GM15510 (cell line): ENCODE measurements around the gene SPON1.

Experiments used
- POLR2A ChIP-seq: IDR thresholded peaks from 3 replicates; pipeline ENCODE4 v1.6.1; 2011; ENCODE audit warnings: borderline replicate concordance; ENCODE audit not compliant: insufficient read length; ENCODE audit errors: extremely low read depth

The SPON1 gene

GRCh38 chr11:13962562-13963168 lies at the start of gene SPON1:
Gene SPON1 (plus strand): TSS chr11:13962723. CDS start chr11:13962905, 182 bp downstream.
- TF ChIP-seq POLR2A = no peak

DNA sequence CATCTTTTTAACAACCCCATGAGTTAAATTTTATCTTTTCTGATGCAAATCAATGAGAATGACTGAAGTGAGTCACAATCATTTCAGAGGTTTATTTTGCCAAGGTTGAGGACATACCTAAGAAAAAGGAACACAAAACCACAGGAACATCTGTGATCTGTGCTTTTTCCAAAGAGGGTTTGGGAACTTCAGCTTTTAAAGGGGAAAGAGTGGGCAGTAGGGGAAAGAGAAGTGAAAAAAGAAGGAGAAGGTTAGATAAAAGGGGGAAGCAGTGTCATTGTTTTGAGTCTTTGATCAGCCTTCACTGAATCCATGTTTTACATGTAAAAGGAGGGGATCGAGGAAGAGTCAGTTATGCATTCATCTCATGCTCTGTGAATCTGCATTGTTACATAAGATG lies 45.3 kb upstream of the SPON1 start:
- TF ChIP-seq POLR2A = no peak

GRCh38 chr11:13917904-13918303 lies 44.6 kb upstream of the SPON1 start:
- no peak for TF ChIP-seq POLR2A

- TF ChIP-seq POLR2A = no peak
These were observed 41.8 kb upstream of the SPON1 start for GRCh38 chr11:13920756-13921155.

DNA sequence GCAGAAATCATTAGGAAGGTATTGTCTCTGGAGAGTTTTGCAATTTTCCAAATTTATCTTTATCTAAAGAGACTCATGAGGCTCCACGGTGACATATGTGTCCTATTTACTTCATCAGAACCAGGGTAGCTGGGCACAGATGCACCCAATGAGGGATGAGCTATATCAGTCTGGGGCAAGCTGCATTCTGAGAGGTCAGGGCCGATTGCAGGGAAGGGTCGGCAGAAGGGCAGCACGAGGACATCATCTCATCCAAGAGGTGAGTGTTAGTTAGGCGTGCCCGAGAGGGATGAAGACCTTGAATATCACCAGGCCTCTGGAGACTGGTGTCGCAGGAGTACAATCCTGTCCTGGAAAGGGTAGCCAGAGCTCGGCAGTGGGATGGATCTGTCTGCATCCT lies 41.0 kb upstream of the SPON1 start:
- no peak for TF ChIP-seq POLR2A

DNA sequence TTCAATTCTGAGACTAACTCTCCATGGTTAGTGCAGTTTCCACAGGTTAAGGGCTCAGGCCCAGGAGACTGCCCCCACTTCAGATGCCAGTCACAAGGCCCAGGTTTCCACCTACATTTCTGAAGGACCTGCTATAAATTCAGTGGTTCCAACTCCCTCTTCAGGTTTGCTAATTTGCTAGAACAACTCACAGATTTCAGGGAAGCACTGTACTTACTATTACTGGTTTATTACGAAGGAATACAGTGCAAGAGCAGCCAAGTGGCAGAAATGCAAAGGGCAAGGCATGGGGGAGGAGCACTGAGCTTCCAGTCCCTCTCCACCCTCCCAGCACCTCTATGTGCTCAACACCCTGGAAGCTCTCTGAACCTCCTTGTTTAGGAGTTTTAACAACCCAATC lies 39.3 kb upstream of the SPON1 start:
- TF ChIP-seq POLR2A = no peak

DNA sequence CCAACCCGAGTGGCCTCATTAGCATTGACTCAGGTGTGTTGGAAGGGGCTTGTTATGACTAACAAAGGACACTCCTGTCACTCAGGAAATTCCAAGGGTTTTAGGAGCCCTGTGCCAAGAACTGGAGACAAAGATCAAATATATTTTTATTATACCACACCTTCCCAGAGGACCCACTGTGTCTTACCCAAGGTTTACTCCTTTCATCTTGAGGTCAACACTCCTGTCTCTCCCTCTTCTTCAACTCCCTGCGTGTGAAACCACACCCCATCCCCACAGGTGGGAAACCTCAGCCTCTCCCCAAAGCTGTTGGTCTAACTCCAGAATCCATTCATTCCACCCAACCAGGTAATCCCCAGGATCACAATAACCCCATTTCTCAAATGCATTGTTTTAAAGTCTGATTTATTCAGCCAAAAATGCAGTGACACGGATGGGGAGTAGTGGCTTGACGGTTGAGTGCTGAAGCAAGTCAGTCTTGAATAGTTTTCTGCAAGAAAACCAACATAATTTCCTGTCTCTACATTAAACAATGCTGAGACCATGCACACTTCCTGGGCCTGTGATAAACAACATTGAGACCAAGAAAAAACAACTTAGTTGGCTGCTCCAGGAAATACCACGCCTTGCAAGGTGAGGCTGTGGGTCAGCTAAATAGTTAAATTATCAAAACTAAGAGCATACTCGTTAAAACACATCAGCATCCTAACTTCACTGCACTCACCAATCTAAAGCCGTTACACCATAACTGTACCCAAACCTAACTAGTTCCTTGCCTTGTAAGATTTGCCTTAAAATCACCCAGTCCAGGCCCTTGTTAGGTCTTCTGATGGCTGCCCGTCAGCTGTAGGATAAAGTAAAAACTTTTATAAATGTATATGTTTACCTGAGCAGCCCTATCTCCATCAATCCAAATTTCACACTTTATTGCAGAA lies 38.5 kb upstream of the SPON1 start:
- no peak for TF ChIP-seq POLR2A

- no peak for TF ChIP-seq POLR2A
These were observed 37.7 kb upstream of the SPON1 start for GRCh38 chr11:13924801-13925327.

- TF ChIP-seq POLR2A = no peak
These were observed 35.5 kb upstream of the SPON1 start for GRCh38 chr11:13926981-13927380.

- TF ChIP-seq POLR2A = no peak
These were observed 35.0 kb upstream of the SPON1 start for GRCh38 chr11:13927481-13927880.

- no peak for TF ChIP-seq POLR2A
These were observed 33.8 kb upstream of the SPON1 start for GRCh38 chr11:13928566-13929251.

- no peak for TF ChIP-seq POLR2A
These were observed 33.1 kb upstream of the SPON1 start for GRCh38 chr11:13929395-13929891.

DNA sequence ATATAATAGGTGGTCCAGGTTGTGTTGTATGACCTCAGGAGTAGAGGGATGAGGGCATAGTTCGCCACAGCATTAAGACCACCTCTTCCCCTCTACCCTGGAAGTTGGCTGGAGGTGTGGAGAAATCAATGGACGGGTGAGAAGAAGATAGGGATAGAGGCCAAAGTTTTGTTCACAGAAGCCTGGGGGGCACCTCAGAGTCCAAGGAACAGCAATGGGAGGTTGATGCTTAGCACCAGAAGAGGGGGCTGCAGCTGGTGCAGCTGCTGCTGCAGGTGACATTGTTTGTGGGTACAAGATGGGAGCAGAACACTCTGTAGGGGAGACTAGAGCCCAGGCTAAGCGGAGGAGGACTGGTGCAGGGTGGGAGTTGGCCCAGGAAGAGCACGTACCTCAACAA lies 31.2 kb upstream of the SPON1 start:
- TF ChIP-seq POLR2A = no peak

DNA sequence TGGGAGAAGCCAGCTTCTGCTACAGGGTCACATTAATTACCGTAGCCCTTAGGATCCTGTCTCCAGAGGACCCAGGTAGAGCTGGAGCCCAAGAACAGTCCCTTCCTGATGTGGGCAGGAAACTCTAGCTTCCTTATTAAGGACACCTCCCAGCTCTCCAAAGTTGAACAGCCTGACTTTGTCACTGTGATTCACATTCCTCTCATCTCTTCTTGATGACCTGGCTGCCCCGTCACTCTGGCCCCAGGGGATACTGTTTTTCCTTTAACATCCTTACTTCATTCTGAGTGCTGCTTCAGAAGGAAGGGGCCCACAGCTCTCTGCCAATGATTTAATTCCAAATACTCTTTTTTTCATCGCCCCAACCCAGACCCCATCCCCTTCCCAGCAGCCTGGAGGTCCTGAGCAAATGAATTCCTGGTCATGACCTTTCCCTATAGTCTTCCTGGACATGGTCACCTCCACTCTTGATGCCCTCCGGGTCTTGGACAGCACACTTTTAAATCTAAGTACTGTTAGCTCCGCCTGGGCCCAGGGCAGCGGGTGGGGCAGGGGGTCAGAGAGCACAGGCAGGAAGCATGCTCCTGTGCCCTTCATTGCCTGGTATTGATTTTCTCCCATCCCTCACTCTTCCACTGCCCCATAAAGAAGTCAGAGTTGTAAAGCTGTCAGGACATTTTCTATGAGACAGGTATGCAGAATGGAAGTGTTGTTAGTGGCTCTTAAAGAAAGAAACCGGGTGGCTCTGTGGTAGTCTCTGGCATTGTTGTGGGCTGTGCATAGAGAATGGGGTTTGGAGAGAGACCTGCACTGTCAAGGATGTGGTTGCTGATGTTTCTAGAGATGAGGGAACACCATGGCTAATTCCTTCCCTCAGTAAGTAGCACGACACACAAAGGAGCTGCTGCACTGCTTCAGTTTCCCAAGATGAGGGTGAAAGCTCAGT lies 22.3 kb upstream of the SPON1 start:
- no peak for TF ChIP-seq POLR2A
